Gastrocnemius medialis (tissue), 4 donors: ENCODE measurements around the gene ATG7.

ENCODE experiments used
- CTCF ChIP-seq, 5 experiments: fragments of 450-650 bp in 3 of 5; fragments of 200-600 bp in 2 of 5; sonication (generic) in 2 of 5; IDR thresholded peaks in 4 of 5; conservative IDR thresholded peaks in 1 of 5; 1 replicate in 4 of 5; 2 replicates in 1 of 5; pipeline ENCODE4 v1.5.1; 2016 to 2019; ENCODE audit warnings: antibody characterized with exemption in 5 of 5, mild to moderate bottlenecking in 3 of 5, moderate library complexity in 3 of 5
- POLR2A ChIP-seq, 2 donors: fragments of 450-650 bp; IDR thresholded peaks; one replicate each; pipeline ENCODE4 v1.6.1; 2017; ENCODE audit warnings: antibody characterized with exemption in 2 of 2, mild to moderate bottlenecking in 2 of 2, moderate library complexity in 2 of 2

GRCh38 chr3:11370191-11370590 lies 98.0 kb downstream of the ATG7 start:
- TF ChIP-seq CTCF (IDR thresholded peaks at IDR 0.05 in 4 of 5, conservative IDR thresholded peaks at IDR 0.05 in 1 of 5): no peak
- TF ChIP-seq POLR2A (IDR thresholded peaks at IDR 0.05): no peak
